MV-4-11 (cell line): ENCODE results near the gene FBXO3.
"Not testable (repeated sequence)": the region's sequence is repeated elsewhere in the genome, so short reads cannot be mapped to it uniquely, and the experiment has no call there.

ENCODE experiments used
- DNase-seq: peaks from one replicate; lab custom pipeline; 2025; lab: John Stamatoyannopoulos, UW

The FBXO3 gene

DNA sequence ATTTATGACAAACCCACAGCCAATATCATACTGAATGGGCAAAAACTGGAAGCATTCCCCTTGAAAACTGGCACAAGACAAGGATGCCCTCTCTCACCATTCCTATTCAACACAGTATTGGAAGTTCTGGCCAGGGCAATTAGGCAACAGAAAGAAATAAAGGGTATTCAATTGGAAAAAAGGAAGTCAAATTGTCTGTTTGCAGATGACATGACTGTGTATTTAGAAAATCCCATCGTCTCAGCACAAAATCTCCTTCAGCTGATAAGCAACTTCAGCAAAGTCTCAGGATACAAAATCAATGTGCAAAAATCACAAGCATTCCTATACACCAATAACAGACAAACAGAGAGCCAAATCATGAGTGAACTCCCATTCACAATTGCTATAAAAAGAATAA lies 46.8 kb downstream of the FBXO3 start:
- not testable (repeated sequence) for DNase-seq

DNA sequence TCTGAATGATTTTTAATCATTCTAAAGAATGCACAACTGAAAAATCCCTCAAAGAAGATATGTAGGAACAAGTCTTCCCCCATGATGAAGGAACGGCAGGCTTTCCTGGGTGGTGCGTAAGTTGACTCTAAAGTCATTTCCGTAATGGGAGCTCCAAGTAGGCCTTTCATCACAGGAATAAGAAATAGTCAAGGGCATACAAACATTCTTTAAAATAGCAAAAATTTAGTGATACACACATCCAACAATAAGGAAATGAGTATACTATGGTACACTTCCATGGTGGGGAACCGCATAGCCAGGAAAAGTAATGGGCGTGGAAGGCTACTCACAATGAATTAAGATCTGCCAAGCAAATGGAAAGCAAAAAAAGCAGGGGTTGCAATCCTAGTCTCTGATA lies 48.8 kb downstream of the FBXO3 start:
- DNase-seq: no peak

DNA sequence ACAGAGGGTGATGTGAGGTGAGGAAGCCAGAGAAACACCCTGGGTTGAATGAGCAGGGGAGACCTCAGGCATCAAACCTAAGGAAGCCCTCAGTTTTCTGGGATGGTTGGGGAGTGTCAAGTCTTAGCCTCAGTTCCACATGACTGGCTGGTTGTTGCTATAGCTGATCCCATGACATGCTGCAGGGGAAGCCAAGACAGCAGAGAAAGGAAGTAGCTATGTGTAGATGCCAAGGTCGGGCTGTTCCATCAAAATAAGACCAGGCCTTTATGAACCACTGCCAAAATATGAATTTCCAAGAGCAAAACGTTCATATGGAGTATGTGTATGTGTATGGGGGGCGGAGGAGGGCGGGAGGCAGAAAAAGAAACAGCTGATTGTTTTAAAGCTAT lies 49.7 kb downstream of the FBXO3 start:
- DNase-seq: no peak

DNA sequence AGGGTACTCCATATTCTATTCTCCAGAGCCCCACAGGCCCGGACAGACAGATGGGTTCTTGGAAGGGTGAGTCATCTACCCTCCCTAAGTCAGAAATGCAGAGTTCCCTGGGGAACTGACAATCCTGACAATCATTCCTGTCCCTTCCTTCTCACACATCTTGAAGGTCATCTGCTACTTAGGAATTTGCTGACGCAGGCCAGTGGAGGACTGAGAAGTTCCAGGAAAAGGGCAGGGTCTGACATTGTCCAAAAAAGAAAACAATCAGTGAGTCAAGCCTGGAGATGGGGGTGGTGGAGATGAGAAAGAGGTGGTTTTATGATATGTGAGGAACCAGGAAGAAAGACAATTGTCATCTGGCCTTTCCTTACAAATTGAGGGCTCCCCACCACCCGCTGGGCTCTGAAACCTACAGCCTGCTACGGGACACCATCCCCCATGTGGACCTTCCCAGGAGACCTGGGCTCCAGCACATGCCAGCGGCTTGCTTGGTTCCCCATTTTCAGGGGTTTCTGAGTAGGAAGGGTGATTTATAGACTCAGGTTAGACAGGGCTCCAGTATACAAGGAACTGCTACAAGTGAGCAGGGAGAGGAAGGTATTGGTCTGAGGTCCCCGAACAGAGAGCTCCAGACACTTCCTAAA lies 51.0 kb downstream of the FBXO3 start:
- DNase-seq: peak; percentile 63

DNA sequence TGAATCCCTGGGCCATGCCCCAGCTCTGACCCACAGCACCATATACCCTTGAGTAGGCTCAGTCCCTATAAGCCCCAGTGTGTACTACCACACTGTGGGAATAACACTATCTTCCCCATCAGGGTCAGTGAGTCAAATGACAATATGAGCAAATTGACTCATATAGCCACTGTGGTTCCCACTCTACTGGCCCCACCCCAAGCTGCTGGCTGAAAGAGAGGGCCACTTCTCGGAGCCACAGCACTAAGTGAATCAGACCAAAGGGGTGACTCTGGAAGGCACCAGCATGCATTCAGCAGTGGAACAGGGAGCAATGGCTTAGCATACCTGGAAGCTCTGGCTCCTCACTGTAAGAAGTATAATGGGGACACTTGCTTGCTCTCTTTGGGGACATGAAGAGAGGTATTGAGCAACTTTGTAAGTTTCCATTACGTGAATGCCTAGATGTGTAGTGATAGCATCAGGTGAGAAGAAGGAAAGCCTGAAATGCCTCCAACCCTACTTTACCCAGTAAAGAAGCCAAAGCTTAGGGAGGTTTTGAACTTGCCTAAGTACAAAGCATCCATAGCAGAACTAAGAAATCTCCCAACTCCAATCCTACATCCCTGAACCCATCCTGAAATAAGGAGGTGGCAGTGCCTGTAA lies 51.6 kb downstream of the FBXO3 start:
- DNase-seq: peak; percentile 54

DNA sequence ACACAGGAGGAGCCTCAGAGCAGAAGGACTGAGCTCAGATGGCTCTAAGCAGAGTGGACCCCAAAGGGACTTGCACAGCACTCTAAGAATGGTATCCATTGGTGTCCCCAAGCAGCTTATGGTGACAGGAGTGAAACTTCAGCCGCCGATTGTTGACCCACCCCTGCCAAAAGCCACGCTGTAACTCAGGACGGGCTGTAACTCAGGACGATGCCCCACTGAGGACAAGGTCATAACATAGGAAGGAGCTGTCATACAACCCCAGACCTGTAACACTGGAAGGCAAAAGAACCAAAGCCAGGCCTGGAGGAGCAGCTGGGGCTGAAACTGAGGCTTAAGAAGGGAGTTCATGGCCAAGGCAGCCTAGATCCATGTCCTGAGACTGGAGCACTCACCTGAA lies 52.3 kb downstream of the FBXO3 start:
- no peak for DNase-seq

DNA sequence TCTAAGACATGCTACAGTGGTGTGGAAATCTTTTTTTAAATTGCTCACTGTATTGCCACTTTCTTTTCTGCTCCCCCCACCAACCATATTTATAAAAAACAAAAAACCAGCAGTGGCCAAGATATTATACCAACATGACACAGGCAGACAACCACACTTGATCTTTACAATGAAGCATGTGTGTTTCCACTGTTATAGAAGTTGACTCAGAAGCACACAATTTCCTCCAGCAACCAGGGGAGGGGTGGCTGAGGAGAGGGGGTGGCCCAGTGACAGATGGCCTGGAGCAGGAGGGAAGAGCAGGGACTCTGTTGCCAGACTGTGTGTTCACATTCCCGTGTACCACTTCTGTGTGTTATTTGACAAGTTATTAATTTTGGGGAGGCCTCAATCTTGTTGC lies 52.9 kb downstream of the FBXO3 start:
- no peak for DNase-seq

DNA sequence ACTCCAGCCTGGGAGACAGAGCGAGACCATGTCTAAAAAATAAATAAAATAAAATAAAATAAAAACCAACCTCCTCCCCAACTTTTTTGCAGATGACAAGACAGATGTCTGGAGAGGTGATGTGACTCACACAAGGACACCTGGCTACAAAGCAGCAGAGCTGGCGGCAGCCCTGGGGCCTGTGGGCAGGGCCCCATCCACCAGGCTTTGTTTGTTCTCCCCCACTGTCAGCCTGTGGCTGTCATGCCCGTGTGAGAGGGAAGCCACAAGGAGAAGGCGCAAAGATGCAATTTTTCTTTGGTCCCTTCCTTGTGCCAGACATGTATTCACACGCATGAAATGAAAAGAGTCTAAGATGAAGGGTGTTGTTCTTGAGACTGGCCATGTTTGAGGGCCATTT lies 54.7 kb downstream of the FBXO3 start:
- DNase-seq: no peak

DNA sequence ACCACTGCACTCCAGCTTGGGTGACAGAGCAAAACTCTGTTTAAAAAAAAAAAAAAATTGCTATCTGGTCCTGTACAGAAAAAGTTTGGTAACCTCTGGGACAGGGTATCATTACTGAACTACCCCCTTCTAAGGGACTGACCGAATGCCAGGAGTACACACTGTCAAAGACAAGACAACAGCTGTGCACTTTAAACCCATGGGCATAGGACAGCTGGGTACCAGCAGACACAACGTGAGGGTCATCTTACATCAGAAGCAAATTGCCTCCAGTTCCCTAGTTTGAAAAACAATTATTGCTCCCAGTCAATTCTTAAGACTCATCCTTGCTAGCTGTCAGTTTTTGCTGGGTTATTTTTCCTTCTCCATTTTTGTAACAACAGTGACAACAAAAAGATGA lies 55.9 kb downstream of the FBXO3 start:
- DNase-seq: no peak

DNA sequence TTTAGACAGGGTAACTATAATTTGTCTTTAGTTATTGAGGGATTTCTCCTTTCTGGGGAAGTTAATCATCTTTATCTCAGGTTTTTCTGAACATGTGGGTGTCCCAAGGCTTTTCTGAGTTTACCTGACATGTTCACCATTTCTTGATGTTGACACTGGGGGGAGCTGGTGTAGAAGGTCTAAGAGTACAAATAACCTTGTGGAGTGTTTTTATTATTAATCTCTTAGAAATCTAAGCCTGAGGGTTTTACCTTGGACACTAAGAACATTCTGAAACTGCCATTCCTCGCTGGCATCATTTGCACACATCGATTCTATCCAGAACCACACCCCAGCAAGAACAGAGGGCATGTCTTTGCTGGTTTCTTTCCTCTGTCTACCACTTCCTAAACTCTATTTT lies 58.1 kb downstream of the FBXO3 start:
- peak; percentile 14 for DNase-seq

DNA sequence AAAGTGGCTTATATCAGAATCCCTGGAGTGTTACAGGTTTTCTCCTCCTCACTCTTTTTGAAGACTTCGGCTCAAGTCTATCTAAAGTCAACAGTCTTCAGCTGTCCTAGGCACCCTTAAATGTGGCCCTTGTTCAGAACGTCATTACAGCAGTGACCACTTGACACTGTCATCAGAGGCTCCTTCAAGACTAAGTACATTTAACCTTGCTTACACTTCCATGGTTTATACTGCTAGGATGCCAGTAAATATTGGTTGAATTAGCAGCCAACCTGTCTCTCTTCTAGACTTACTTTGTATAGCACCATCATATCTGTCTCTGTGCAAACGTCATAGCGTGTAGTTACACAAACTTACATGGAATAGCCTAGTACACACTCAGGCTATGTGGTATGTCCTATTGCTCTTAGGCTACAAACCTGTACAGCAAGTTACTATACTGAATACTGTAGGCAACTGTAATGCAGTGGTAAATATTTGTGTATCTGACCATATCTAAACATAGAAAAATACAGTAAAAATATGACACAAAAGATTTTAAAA lies 60.4 kb downstream of the FBXO3 start:
- DNase-seq: no peak

DNA sequence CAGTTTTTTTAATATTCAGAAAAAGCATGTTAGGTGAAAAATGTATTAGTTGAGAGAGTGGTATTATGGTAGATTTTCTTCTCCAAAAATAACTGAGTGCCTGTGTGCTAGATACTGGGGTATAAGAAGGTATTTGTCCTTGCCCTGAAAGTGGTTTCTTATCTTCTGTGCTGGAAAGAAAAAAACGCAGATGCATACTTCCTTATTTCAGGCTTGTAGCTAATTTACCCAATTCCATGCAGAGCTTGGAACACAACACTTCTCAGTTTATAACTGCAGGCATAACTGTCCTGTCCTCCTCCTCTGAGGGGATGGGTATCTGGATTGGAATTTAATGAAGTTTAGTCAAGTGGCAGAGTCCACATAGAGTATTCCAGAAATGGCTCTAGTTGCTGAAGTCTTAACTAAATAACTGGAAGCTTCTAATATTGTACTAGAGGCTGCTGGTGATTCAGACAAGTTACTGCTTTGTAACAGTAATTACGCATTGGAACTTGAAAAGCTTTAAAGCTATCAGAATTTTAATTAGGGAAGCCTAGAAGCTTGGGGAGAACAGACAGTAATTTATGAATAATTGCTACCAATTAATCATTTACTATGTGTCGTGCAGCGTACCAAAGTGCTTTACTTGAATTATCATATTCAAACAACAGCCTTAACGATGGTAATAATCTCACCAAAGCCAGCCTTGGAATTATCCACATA lies 61.0 kb downstream of the FBXO3 start:
- peak; percentile 9 for DNase-seq

DNA sequence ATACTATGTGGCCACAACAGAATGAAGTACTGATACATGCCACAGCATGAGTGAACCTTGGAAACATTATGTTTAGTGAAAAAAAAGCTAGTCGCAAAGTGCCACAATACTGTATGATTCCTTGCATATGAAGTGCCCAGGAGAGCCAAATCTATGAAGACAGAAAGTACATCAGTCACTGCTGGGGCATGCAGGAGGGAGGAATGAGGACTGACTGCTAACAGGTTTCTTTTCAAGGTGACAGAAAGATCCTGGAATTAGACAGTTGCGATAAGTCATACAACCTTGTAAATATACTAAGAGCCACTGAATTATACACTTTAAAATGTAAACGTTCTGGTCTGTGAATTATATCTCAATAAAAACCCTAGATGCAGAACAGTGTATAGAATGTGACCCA lies 61.9 kb downstream of the FBXO3 start:
- no peak for DNase-seq

DNA sequence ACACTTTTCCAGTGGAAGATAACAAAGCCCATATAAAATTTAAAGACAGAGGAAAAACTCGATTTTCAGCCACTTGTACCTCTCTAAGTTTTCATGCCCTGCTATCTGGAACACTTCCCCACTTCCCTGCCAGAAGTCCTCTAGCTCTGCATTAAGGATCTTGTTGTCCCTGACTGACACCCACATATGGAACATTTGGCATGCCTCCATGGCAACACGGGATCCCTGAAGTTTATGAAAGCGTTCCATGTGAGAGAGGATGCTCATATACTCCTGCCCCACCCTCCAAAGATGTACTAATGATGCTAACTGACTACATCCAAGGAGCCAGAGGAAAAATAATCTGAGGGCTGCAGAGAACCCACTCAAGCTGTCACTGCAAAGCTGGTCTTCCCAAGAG lies 64.9 kb downstream of the FBXO3 start:
- DNase-seq: no peak

DNA sequence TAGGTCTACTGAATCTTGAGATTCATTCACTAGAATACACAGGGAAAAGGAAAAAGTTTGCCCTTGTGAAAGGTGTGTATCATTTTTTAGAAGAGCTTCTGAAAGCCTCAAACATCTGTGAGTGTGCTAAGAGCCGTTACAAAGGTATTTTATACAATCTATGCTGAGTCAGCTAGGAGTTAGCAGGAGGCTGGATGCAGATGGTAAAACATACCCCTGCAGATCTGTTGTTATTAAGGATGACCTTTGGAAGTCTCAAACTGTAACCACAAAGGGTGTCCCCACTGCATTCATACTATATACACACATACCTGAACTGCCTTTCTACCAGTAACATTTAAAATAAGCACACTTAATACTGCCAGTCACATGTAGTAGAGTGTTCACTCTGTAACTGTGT lies 65.3 kb downstream of the FBXO3 start:
- no peak for DNase-seq

DNA sequence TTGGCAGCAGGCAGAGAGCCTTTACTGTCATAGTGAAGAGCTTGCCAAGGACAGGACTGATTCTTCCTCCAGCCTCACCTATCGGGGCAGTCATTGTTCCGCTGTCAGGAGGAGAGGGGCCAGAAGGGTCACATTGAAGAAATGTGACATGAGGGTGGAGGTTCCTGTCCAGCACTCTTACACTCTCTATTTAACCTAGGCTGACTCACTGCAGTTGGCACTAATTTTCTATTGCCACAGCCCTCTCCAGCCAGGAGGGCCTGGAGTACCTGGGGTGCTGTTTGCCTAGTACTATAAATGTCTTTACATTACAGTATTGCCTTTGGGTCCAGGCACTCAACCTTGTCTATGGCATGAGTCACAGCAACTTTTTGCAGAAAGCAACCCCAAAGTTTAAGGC lies 66.5 kb downstream of the FBXO3 start:
- DNase-seq: not testable (repeated sequence)

DNA sequence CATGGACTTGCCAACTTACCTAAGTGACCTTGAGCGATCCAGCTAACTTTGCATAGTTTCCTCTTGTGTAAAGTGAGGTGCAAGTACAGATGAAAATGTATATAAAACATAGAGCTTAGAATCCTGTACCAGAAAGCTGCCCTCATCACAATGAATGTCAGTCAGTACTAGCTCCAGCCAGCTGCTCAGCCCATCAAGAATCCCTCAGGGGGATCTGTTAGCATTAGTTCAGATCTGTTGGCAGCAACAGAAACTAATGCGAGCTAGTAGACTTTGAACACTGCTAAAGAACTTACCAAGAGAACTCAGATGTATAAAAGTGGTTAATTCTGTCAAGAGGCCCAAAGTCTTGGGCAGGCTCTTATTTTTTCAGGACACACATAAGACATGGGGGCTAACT lies 67.4 kb downstream of the FBXO3 start:
- DNase-seq: no peak

DNA sequence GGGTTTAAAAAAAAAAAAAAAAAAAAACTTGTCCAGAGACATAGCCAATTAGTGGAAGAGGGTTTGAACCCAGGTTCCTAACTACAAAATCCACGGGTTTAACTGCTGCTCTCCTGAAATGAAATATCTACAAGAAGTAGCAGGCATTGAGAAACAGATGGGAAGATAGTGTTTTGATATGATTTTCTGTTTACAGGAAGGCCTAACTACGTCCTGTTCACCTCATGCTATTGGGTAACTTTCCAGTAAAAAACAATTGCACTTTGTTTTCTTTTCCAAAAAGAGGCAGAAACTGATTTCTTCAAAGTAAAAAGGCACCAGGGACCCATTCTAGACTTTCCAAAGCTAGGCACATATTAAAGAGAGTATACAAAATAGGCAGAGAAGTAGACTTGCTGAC lies 67.8 kb downstream of the FBXO3 start:
- DNase-seq: no peak

DNA sequence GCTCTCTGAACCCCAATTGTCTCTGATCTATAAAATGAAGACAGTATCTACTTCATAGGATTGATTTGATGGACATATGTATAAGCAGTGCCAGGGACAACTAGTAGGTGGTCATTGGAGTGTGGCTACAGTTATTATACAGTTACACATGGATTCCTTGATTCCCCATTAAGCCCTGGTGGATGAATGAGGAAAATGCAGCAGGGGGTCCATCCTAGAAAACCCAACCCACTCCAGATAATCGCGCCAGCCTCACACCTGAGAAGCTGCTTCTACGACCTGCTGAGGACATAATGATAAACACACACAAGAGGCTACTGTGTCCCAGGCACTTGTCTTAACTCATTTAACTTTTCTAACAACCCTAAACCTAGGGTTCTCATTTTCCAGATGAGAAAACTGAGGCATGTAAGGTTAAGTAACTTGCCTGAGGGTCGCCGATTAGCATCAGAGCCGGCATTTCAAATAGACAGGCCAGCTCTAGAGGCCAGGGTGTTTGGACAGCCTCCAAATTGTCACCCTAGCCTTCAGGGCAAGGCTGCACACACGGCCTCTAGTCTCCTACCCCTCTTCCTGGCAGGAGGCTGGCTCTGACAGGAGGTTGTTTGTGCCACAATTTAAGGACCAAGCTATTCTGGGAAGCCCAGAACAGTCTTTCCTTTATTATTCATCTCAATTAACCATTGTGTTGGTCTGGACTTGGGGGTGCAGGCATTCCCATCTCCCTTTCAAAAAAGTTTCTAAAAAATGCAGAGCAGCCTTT lies 69.9 kb downstream of the FBXO3 start:
- no peak for DNase-seq

DNA sequence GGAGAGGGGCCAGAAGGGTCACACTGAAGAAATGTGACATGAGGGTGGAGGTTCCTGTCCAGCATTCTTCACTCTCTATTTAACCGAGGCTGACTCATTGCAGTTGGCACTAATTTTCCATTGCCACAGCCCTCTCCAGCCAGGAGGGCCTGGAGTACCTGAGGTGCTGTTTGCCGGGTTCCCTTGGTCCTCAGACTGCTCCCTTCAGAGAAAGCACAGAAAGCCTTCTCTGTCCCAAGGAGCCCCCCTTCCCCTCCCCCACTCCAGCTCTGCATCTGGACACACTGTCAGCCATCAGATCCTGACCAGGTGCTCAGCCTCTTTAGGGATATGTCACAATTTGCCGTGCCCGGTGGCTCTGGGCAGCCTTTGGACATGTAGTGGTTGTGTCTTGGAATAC lies 70.5 kb downstream of the FBXO3 start:
- no peak for DNase-seq

DNA sequence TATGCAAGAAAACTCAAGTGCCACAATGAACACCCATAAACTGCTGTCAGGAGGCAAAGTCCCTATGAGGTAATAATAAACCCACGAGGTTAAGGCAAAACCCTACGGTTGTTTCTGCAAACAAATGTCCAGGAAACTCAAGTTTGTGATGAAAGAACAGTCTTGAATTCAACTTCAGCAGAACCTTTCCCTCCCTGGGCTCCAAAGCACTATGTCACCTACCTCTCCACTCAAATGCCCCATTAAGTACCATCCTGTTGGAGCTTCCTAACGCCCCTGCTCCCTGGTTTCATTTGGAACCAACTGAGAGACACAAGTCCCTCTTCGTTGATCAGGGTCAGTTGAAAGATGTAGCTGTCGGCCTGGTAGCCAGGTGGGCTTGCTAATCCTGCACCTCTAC lies 71.1 kb downstream of the FBXO3 start:
- DNase-seq: no peak
